Measurements from ENCODE around the gene SLAMF8.
A peak's percentile ranks its signal among the peaks of the same experiment; 100 is the strongest.

The SLAMF8 gene

DNA sequence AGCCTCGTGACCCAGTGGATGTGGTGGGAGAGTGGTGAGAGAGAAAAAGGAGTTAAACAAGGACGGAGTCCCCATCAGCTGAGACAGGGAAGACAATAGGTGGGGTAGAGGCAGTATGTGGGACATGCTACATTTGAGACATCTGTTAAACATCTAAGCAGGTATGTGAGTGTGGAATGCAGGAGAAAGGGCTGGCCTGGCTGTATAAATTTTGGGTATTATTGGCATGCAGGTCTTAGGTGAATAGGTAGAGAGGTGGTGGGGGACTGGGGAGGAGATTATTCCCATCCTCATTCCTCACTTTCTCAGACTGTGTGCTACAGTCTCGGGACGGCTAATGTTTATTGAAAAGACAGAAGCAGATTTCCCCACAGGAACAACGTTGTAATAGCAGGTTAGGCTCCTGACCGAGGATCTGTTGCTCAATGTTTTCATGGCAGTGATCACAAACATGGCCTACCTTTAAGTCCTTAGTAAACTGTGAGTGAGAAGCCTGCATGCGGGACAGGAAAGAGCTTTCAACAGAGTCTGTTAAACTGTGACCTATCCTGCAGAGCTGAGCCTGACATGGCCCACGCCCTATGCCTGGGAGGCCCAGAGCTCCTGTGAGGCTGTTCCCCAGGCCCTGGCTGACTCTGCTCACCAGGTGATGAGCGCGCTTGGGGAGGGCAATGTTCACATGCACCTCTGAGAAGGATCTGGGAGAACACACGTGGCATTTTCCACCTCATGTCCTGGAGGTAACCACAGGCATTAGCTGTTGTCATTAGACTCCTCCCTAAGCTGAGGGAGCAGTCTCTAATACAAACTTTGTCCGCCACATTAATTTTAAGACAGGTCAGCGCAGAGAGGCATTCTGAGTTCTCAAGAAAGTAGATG, 19.3 kb downstream of the SLAMF8 start:
- TF ChIP-seq GATA1 (IDR thresholded peaks at IDR 0.05; ENCODE audit: low read depth, low read length), result no peak
- no peak for TF ChIP-seq POLR2A (IDR thresholded peaks at IDR 0.05; ENCODE audit: low read length)
- DNase-seq, result no peak

DNA sequence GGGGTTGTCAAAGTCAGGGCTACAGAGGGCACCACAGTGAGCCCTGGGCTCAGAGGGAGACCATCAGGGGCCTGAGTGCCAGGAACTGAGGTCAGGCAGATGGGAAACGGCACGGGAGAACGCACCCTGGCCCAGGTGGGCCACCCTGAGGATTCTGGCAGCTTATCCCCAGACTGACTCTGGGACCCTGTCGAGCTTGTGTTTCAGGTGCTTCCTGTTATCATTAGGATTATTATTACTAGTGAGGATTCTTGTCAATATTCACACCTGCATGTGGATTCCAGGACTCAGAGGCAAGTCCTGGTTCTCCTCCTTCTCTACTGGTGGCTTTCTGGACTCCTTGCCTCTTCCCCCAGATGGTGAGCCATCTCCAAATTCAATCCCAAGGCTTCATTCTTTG, 20.6 kb downstream of the SLAMF8 start:
- TF ChIP-seq GATA1 (IDR thresholded peaks at IDR 0.05; ENCODE audit: low read depth, low read length), result no peak
- no peak for TF ChIP-seq POLR2A (IDR thresholded peaks at IDR 0.05; ENCODE audit: low read length)
- DNase-seq, result no peak

DNA sequence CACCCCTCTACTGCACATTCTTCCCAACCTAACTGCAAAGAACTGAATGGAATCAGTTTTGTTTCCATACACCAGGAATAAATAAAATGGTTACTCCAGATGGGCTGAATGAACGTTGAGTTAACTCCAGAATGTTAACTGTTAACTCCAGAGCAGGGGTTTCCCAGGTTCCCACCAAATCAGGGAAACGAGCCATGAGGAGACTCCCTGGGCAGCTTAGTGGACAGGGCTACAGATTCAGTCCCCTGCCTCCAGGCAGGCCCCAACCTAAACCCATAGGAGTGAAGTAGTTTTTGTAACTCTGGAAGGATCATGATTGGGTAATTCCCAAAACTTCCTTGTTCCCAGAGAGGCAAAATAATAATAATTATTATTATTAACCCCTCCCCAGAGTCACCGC, 21.7 kb downstream of the SLAMF8 start:
- TF ChIP-seq POLR2A (IDR thresholded peaks at IDR 0.05; ENCODE audit: low read length) (no peak), GATA1 (IDR thresholded peaks at IDR 0.05; ENCODE audit: low read depth, low read length) (no peak)
- no peak for DNase-seq

DNA sequence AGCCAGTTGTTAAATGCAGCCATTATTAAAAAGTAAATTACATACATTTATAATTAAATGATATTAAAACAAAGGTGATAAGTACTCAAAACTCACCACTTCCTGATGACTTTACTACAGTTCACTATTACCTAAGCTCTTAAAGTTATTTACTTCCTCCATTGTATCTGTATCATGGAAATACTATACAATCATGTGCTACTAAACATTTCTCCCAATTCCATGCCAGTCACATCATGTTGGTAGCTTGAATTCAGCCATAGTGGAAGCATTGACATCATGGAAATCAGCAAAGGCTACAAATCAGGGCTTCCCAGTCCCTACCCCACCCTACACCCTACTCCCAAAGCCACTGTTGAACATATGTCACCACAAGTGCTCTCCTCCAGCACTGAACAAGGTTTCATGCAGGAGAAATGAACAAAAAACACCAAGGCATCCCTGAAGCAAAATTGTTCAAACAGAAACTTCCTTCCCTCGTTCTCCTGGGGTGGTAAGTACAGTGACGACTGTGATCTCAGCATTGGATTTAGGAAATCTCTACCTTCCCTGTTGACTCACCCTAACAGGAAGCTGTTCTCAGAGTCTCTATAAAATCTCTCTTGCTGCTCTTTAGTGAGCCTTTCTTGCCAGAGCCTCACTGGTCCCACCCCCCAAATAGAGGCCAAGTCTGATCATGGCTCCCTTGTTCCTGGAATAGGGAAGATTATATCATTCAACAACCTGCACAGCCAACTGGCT, 23.1 kb downstream of the SLAMF8 start:
- TF ChIP-seq GATA1 (IDR thresholded peaks at IDR 0.05; ENCODE audit: low read depth, low read length), result no peak
- no peak for TF ChIP-seq POLR2A (IDR thresholded peaks at IDR 0.05; ENCODE audit: low read length)
- DNase-seq, result no peak

DNA sequence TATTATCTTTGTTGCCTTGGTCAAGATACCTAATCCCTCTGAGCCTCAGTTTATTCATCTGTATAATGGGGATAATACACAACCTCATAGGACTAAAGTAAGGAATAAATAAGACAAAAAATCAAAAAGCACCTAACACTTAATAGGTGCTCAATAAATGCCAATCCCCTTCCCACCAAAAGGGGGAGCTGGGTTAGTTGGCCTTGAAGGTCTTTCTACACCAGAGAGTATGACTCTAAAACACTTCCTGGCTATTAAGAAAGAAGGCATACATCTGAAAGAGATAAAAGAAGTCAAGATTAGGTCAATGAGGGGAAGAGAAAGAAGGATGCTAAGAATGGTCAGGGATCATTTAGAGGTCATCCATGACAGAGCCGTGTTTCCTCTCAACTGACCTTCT, 24.7 kb downstream of the SLAMF8 start:
- TF ChIP-seq GATA1 (IDR thresholded peaks at IDR 0.05; ENCODE audit: low read depth, low read length) (no peak), POLR2A (IDR thresholded peaks at IDR 0.05; ENCODE audit: low read length) (no peak)
- DNase-seq, result peak in 1 of 2 experiments; percentile 6

DNA sequence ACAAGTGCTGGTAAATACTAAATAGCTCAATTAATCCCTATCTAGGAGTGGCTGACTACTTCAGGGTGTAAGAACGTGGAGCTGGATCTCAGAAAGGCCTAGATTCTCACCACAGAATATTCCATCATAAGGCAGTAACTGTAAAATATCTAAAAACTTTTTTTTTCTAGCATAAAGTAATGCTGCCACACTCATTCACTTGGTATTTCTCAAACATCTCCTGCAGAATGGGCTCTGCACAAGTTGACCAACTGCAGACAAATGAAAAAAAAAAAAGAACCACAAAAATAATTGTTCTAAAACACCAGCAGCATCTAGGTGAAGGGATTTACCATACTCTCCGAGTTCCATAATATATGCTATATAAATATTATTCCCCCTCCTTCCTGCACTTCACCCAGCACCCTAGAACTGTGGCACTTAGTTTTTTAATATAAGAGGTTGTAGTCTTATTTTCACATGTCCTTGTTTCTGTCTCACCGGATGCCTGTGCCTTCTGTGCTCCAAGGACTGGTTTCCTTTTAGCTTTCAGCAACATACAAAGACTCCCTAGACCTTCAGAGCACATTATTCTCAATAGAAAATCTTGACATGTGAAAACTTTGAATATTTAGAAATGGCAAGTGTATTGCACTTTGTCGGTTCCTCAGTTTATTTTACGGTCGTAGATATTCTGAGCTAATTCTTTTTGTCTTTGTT, 26.9 kb downstream of the SLAMF8 start:
- no peak for TF ChIP-seq POLR2A (IDR thresholded peaks at IDR 0.05; ENCODE audit: low read length)
- TF ChIP-seq GATA1 (IDR thresholded peaks at IDR 0.05; ENCODE audit: low read depth, low read length), result no peak
- no peak for DNase-seq

DNA sequence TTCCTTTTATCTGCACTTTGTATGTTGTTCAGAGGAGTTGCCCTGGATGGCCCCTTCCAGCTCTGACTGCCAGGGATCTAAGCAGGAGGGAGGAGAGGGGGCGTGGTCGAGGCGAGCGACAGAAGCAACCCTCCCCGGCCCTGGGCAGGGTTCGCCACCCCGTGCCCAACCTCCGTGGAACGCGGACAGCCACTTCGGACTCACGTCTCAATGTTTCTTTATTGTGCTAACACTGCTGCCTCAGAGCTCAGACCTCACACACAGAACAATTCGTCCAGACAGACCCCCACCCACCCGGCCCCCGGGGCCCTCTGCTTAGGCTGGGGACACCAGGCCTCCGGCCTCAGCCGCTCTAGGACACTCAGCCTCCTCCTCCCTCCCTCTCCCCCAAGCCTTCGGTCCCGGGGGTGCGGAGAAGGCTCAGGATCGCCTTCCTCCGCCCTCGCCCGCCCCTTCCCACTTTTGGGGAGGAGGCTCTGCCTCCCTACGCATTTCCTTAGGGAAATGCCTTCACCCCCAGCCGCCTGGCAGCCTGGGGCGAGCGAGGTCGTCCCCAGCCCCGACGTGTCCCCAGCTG, 27.5 kb downstream of the SLAMF8 start:
- TF ChIP-seq GATA1 (IDR thresholded peaks at IDR 0.05; ENCODE audit: low read depth, low read length), result no peak
- no peak for TF ChIP-seq POLR2A (IDR thresholded peaks at IDR 0.05; ENCODE audit: low read length)
- peak; percentile 13 to 23 for DNase-seq

DNA sequence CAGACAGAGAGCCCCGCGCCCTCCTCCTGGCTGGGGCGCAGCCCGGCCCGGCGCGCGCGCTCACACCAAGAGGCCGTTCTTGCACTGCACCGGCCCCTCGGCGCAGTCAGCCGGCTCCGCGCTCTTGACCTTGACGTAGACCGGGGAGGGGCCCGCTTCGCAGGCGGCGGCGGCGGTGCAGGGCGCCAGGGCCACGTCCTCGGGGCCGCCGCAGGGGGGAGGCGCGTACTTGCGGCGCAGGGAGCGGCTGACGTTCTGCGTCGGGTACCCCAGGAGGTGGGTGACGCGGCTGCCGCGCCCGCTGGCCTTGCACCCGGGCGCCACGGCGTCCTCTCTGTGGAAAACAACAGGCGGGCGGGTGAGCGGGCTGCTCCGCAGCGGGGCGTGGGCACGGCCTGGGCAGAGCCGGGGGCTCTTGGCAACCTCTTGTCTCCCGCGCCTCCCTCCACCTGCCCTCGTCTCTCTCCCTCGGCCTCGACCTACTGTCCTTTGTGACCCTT, 28.1 kb downstream of the SLAMF8 start:
- TF ChIP-seq GATA1 (IDR thresholded peaks at IDR 0.05; ENCODE audit: low read depth, low read length), result no peak
- TF ChIP-seq POLR2A (IDR thresholded peaks at IDR 0.05; ENCODE audit: low read length), result peak; percentile 37
- DNase-seq, result peak; percentile 80 to 84

DNA sequence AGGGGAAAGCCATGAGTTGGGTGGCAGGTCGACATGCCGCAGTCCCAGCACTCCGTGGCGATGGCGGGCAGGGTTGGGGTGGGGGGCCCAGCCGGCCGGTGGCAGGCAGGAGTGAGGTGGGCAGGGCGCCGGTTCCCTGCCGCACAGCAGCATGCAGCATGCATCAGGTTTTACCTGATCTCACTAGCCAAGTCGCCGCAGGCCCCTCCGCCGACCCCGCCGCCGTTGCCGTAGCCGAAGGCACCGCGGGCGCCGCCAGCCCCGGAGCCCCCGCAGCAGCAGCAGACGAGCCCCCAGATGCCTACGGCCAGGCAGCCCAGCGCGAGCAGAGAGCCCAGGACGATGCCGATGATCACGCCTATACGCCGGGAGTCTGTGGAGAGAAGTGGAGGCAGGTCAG, 29.0 kb downstream of the SLAMF8 start:
- TF ChIP-seq POLR2A (IDR thresholded peaks at IDR 0.05; ENCODE audit: low read length) (no peak), GATA1 (IDR thresholded peaks at IDR 0.05; ENCODE audit: low read depth, low read length) (no peak)
- DNase-seq, result no peak

DNA sequence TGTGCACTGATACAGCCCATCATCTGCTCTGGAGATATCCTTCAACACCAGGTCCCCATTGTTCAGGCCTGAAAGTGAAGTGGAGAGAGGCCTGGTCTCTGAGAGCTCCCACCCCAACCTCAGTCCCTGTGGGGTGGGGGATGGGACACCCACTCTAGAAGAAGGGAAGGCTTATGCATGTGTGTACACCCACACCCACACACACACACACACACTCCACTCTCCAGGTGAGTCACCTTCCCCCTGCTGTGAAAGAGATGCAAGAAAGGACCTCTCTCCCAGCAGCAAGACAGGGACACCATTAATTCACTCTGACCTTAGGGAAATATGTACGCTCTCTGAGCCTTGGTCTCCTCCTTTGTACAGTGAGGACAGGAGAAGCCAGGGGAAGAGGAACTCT, 29.9 kb downstream of the SLAMF8 start:
- DNase-seq, result no peak
- TF ChIP-seq POLR2A (IDR thresholded peaks at IDR 0.05; ENCODE audit: low read length), result no peak

DNA sequence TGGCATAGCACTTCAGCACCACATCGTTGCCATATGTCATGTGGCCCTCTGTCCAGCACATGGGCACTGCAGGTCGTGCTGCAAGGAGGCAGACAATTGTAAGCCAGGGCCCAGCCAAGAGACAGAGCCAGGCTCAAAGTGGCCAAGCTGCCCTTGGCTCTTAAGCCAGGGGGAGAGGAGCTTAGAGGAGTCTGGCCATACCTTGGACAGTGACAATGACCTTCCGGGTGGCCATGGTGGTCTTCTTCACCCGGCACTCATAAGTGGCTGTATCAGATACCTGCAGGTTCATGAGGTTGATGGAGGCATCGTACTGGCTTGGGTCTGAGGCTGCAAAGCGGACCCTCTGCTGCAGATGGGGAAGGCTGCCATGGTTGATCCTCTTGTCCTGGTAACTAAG, 31.2 kb downstream of the SLAMF8 start:
- no peak for DNase-seq
- TF ChIP-seq GATA1 (IDR thresholded peaks at IDR 0.05; ENCODE audit: low read depth, low read length) (no peak), POLR2A (IDR thresholded peaks at IDR 0.05; ENCODE audit: low read length) (no peak)

DNA sequence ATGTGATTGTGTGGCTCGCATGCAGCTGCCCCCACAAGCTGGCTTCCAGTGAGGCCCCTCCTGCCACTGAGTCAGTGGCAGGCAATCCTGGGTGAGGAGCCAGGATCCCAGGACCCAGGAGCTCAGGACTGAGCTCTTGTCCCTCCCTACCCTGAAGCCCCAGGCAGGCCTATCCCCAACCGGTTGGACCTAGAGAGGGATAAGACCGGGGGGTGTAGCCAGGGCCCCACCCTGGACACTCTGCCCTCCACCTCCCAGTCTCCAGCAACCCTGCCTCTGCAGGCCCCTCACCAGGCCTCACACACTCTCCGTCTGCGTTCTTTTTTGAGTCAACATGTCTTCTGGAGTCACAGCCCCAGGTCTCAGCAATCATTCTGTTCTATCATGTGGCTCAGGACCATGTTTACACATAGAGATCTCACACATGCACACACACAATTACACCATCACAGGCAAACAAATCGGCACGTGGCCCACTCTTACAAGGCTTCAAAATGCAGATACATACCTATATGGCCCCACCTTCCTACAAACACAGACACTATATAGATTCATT, 33.2 kb downstream of the SLAMF8 start:
- no peak for TF ChIP-seq GATA1 (IDR thresholded peaks at IDR 0.05; ENCODE audit: low read depth, low read length)
- TF ChIP-seq POLR2A (IDR thresholded peaks at IDR 0.05; ENCODE audit: low read length), result no peak
- no peak for DNase-seq

DNA sequence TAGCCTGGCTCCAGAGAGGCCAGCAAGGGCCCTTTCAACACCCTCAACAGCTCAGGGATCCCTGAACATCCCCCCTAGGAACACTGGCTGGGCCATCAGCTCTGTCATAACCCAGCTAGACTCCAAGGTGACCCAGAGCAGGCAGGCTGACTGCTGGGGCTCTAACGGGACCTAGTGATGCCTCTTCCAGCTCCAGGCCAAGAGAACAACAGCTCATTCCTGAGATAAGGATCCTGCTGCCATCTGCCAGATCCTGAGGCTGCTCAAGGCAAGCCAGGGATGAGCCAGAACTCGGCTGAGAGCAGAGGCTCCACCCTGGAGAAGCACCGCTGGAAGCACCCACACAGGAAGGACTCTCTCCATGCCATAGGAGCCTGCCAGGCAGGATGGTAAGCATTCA, 33.8 kb downstream of the SLAMF8 start:
- no peak for TF ChIP-seq GATA1 (IDR thresholded peaks at IDR 0.05; ENCODE audit: low read depth, low read length)
- TF ChIP-seq POLR2A (IDR thresholded peaks at IDR 0.05; ENCODE audit: low read length), result no peak

More for the DNA sequence above, 33.8 kb downstream of the SLAMF8 start:
- no peak for DNase-seq

Data from erythroblast (primary cell).